Stimulated activated naive CD8-positive, alpha-beta T cell treated with anti-CD3 and anti-CD28 coated beads, Interleukin-15, amount 100 ng/mL, for 72 hours (primary cell): ENCODE data around the gene SIGLEC15.

ENCODE experiments used
- ATAC-seq: fragments of 150-1000 bp; cut with Tn5 transposase; 2 replicates; pipeline ENCODE4 v1.10.0; 2021; ENCODE audit warnings: mild to moderate bottlenecking, moderate library complexity
- DNase-seq, 2 donors: peaks; one replicate each; pipeline ENCODE4 v3.0.0; 2021 to 2022
- H3K27ac Mint-ChIP-seq, 2 donors: one replicate each; pipeline ENCODE4 v1.8.0; 2022; ENCODE audit warnings: mild to moderate bottlenecking in 2 of 2, mixed read lengths in 2 of 2, moderate library complexity in 2 of 2
- H3K27me3 Mint-ChIP-seq: one replicate; pipeline ENCODE4 v1.8.0; 2022; ENCODE audit warnings: mixed read lengths
- H3K4me1 Mint-ChIP-seq: one replicate; pipeline ENCODE4 v1.8.0; 2022; ENCODE audit warnings: mild to moderate bottlenecking, mixed read lengths
- H3K4me3 Mint-ChIP-seq, 2 donors: one replicate each; pipeline ENCODE4 v1.8.0; 2022; ENCODE audit warnings: mild to moderate bottlenecking in 2 of 2, mixed read lengths in 2 of 2, moderate library complexity in 1 of 2
- H3K9me3 Mint-ChIP-seq, 2 donors: one replicate each; pipeline ENCODE4 v1.8.0; 2022; ENCODE audit warnings: mixed read lengths in 2 of 2

The SIGLEC15 gene, protein sequence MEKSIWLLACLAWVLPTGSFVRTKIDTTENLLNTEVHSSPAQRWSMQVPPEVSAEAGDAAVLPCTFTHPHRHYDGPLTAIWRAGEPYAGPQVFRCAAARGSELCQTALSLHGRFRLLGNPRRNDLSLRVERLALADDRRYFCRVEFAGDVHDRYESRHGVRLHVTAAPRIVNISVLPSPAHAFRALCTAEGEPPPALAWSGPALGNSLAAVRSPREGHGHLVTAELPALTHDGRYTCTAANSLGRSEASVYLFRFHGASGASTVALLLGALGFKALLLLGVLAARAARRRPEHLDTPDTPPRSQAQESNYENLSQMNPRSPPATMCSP

GRCh38 chr18:45825258-45826044 is at the start of gene SIGLEC15:
TSS of gene SIGLEC15 (plus strand) at chr18:45825675. CDS start at chr18:45825729, 54 bp downstream.
- Mint-ChIP-seq H3K4me1 (peaks cover 35% of the 10 kb centered on the region), H3K9me3 (peaks cover 0 to 4% of the 10 kb centered on the region in 2 donors), H3K27ac (peak within 1 kb of the TSS in 1 of 2 donors; percentile 23), H3K27me3 (peaks cover 39% of the 10 kb centered on the region), H3K4me3 (no peak within 1 kb of the TSS)
- DNase-seq (no peak), ATAC-seq (peak; percentile 43)

DNA sequence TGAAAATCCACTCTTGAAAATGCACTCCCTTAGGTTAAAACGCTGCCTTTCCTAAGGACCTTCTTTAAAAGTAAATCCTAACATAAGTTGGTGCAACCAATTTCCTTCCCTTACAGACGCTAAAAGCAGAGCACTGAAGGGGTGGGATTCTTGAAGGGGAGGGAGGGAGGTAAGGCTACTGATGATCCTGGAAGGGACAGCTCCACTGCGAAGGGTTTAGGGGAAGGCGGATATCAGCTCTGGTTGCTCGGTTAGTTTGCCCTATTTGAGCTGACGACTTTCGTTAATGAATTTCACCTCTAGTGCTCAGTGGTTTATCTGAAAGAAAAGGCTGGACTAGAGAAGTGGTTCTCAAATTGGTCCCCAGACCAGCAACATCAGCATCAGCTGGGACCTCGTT is 49.7 kb upstream of the SIGLEC15 start:
- H3K27ac Mint-ChIP-seq: no peak overlapping the region
- peaks cover 4 to 12% of the 10 kb centered on the region in 2 donors for H3K9me3 Mint-ChIP-seq
- H3K4me3 Mint-ChIP-seq: peak overlapping the region; percentile 78 to 85
- DNase-seq (no peak), ATAC-seq (no peak)
- H3K4me1 Mint-ChIP-seq: peaks cover 17% of the 10 kb centered on the region
- peaks cover 21% of the 10 kb centered on the region for H3K27me3 Mint-ChIP-seq

DNA sequence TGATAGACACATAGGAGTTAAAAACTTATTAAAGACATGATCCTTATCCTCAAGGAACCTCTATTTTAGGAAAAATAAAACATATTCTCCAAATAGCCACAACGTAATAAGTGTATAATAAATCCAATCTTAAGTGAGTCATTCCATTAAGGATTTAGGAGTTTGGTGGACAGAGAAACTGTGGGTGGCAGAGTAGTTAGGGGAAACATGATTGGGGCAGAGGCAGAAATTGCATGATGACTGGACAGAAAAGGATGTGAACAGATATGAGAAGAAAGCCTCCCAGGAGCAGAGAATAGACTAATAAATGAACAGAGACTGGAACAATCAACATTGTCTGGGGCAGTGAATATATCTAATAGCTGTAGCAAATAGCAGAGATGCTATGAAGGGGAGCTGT is 48.1 kb upstream of the SIGLEC15 start:
- no peak overlapping the region for H3K27ac Mint-ChIP-seq
- peaks cover 4 to 12% of the 10 kb centered on the region in 2 donors for H3K9me3 Mint-ChIP-seq
- ATAC-seq (no peak), DNase-seq (no peak)
- peaks cover 29% of the 10 kb centered on the region for H3K27me3 Mint-ChIP-seq
- H3K4me1 Mint-ChIP-seq: peaks cover 17% of the 10 kb centered on the region
- no peak overlapping the region for H3K4me3 Mint-ChIP-seq

DNA sequence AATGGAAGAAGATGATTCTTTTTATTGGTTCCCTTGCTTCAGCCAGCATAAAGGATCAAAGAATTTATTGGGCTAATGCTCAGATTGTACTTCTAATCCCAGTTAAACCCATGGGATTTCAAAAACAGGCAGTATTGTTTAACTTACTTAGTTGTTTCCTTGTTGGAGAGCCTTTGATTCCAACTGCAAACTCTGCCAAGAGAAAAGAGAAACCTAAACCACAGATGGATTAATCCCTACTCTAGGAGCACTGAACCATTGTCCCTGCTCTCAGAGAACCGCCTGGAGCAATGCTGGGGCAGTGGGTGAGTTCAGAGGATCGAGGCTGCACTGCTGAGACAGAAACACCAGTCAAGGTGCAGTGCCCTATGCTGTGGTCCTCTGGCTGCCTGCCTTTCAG is 44.9 kb upstream of the SIGLEC15 start:
- no peak overlapping the region for H3K4me3 Mint-ChIP-seq
- no peaks in the 10 kb centered on the region for H3K4me1 Mint-ChIP-seq
- H3K27ac Mint-ChIP-seq: peak overlapping the region in 1 of 2 donors; percentile 71
- no peak for ATAC-seq
- no peak for DNase-seq
- H3K27me3 Mint-ChIP-seq: peaks cover 26% of the 10 kb centered on the region
- H3K9me3 Mint-ChIP-seq: no peaks in the 10 kb centered on the region

GRCh38 chr18:45782662-45783061 is 42.8 kb upstream of the SIGLEC15 start:
- H3K9me3 Mint-ChIP-seq: no peaks in the 10 kb centered on the region
- H3K4me3 Mint-ChIP-seq: no peak overlapping the region
- no peak overlapping the region for H3K27ac Mint-ChIP-seq
- no peak for DNase-seq
- no peaks in the 10 kb centered on the region for H3K4me1 Mint-ChIP-seq
- ATAC-seq: no peak
- H3K27me3 Mint-ChIP-seq: peaks cover 19% of the 10 kb centered on the region

DNA sequence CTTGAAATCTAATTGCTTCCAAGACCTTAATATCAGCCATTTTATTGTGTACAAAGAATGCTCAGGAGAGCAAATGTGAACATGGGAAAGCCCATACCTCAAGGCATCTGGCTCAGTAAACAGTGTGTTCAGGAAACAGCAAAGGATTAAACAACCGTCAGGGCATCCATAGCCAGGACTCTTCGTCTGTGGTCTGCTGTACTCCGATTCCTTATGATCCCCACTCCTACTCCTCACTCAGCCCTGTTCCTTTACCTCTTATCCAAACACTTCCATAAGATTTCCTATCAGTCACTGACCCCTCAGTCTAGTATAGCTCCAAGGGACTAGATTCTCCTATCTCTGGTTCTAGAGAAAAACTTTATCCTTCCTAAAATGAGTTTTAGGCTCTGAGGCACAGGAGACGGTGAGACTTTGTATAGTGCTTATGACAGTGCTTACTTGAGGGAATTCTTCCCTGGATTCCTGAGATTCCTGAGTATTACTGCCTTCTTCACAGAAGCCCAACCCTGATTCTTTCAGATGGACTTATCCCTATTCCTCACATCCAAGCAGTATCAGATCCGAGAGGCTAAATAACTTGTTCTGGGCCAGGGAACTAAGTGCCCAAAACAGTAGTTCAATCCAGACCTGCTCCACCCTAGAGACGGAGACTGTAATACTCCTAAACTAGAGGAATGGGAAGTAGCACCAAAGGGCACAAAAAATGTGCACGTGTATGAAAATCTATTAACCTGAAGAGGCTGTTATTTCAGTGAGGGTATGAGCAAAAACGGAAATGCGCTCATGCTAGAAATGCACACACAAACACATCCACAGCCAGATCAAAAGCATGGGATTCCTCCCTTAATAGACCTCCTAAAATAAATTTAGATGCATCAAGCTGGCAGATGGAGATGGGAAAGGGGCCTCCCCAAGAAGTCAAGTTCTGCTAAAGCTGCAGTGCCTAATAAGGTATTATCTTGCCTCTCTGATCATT is 42.1 kb upstream of the SIGLEC15 start:
- ATAC-seq (no peak), DNase-seq (no peak)
- no peaks in the 10 kb centered on the region for H3K4me1 Mint-ChIP-seq
- H3K9me3 Mint-ChIP-seq: no peaks in the 10 kb centered on the region
- H3K27me3 Mint-ChIP-seq: peaks cover 19% of the 10 kb centered on the region
- no peak overlapping the region for H3K4me3 Mint-ChIP-seq
- no peak overlapping the region for H3K27ac Mint-ChIP-seq

DNA sequence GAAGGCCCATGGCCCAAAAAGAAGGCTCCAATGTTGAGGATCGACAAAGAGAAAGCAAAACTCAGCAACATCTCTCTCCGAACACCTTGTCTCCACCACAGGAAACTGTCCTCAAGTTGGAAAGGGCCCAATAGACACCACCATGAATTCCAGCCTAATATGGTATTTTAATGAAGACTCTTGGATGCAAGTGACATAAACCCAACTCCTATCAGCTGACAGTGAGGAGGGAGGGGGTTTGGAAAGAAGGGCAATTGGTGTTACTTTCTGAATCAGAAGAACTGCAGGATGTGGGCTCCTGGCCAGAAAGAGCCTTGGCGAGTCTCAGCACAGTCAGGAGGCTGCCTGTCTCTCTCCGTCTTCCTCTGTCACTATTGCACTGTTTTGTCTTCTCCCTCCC is 40.3 kb upstream of the SIGLEC15 start:
- Mint-ChIP-seq H3K4me3 (no peak overlapping the region), H3K9me3 (no peaks in the 10 kb centered on the region), H3K27me3 (peaks cover 19% of the 10 kb centered on the region), H3K4me1 (no peaks in the 10 kb centered on the region), H3K27ac (peak overlapping the region in 1 of 2 donors; percentile 1)
- ATAC-seq (peak; percentile 82), DNase-seq (no peak)

GRCh38 chr18:45786941-45787340 is 38.5 kb upstream of the SIGLEC15 start:
- H3K4me3 Mint-ChIP-seq: no peak overlapping the region
- DNase-seq (no peak), ATAC-seq (no peak)
- no peak overlapping the region for H3K27ac Mint-ChIP-seq
- H3K9me3 Mint-ChIP-seq: no peaks in the 10 kb centered on the region
- H3K27me3 Mint-ChIP-seq: peaks cover 14% of the 10 kb centered on the region
- H3K4me1 Mint-ChIP-seq: no peaks in the 10 kb centered on the region

DNA sequence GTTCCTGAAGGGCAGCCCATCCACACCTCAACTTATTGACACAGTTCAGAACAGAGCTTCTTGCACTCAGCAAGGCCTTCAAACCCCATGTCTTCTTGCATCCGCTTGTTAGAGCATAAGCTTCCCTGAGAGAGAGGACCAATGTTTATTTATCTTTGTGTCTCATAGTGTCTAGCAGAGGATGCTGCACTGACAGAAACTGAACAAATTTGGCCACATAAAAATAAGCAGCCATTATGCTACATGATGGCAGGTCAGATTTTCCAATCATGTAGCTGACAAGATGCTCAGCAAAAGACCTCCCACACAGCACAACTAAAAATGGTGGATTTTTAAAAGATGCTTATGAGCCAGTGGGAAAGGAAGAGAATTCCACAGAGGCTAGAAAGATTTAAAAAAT is 38.1 kb upstream of the SIGLEC15 start:
- peaks cover 12% of the 10 kb centered on the region for H3K27me3 Mint-ChIP-seq
- ATAC-seq (no peak), DNase-seq (no peak)
- no peak overlapping the region for H3K27ac Mint-ChIP-seq
- peaks cover 0 to under 1% of the 10 kb centered on the region in 2 donors for H3K9me3 Mint-ChIP-seq
- H3K4me3 Mint-ChIP-seq: no peak overlapping the region
- H3K4me1 Mint-ChIP-seq: no peaks in the 10 kb centered on the region

GRCh38 chr18:45788861-45789260 is 36.6 kb upstream of the SIGLEC15 start:
- ATAC-seq (no peak), DNase-seq (no peak)
- Mint-ChIP-seq H3K9me3 (peaks cover 0 to 5% of the 10 kb centered on the region in 2 donors), H3K27me3 (no peaks in the 10 kb centered on the region), H3K27ac (no peak overlapping the region), H3K4me3 (no peak overlapping the region), H3K4me1 (no peaks in the 10 kb centered on the region)

- H3K27ac Mint-ChIP-seq: no peak overlapping the region
- no peak overlapping the region for H3K4me3 Mint-ChIP-seq
- H3K9me3 Mint-ChIP-seq: peaks cover 0 to 5% of the 10 kb centered on the region in 2 donors
- ATAC-seq: no peak
- no peaks in the 10 kb centered on the region for H3K4me1 Mint-ChIP-seq
- H3K27me3 Mint-ChIP-seq: no peaks in the 10 kb centered on the region
- no peak for DNase-seq
These were observed 32.8 kb upstream of the SIGLEC15 start for GRCh38 chr18:45792506-45793263.

- H3K27ac Mint-ChIP-seq: no peak overlapping the region
- DNase-seq (no peak), ATAC-seq (no peak)
- H3K27me3 Mint-ChIP-seq: no peaks in the 10 kb centered on the region
- H3K4me1 Mint-ChIP-seq: no peaks in the 10 kb centered on the region
- H3K9me3 Mint-ChIP-seq: peaks cover 1 to 7% of the 10 kb centered on the region in 2 donors
- H3K4me3 Mint-ChIP-seq: no peak overlapping the region
These were observed 32.1 kb upstream of the SIGLEC15 start for GRCh38 chr18:45793264-45793965.

DNA sequence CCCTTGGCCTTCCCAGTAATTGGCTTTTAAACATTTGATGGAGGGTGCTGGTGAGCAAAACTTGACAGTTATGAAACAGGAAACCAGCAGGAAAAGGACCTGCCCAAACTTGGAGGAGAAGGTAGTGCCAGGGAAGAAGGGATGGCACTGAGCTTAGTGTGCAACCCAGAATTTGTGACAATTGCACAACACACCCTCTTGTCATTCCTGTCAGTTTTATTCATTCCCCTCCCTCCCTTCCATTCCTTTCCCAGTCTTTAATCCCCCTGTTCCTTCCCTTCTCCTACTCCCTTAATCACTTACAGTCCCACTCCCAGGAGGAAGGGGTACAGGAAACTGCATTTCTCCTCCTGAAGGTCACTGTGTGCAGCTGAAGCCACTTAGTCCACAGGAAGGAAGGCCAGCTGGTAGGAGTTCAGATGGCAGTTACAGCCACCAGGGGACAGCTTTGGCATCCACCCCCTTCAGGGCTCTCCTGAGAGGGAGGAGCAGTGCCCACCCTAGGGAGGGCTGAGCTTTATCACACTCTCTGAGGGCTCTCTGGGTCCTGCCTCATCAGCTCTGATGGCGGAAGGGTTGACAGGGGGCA is 24.0 kb upstream of the SIGLEC15 start:
- ATAC-seq: no peak
- peaks cover 18% of the 10 kb centered on the region for H3K4me1 Mint-ChIP-seq
- no peak overlapping the region for H3K27ac Mint-ChIP-seq
- DNase-seq: no peak
- peaks cover 21% of the 10 kb centered on the region for H3K27me3 Mint-ChIP-seq
- no peak overlapping the region for H3K4me3 Mint-ChIP-seq
- peaks cover 15 to 16% of the 10 kb centered on the region in 2 donors for H3K9me3 Mint-ChIP-seq
